Breast epithelium (tissue), 3 donors: ENCODE results near the gene YWHAG.

ENCODE experiments used
- CTCF ChIP-seq, 3 donors: fragments of 450-650 bp; IDR thresholded peaks; one replicate each; pipeline ENCODE4 v1.5.1; 2016 to 2017; ENCODE audit warnings: antibody characterized with exemption in 3 of 3, mild to moderate bottlenecking in 3 of 3, moderate library complexity in 3 of 3
- POLR2A ChIP-seq: fragments of 450-650 bp; IDR thresholded peaks from one replicate; pipeline ENCODE4 v1.6.1; 2016; ENCODE audit warnings: antibody characterized with exemption, mild to moderate bottlenecking, moderate library complexity

GRCh38 chr7:76356115-76356514 lies 2.7 kb downstream of the YWHAG start:
- no peak for TF ChIP-seq CTCF (IDR thresholded peaks at IDR 0.05)
- no peak for TF ChIP-seq POLR2A
